Breast epithelium (tissue), 4 donors: Measurements from ENCODE around the gene INPP5E. TPM values are rescaled to one million over a fixed set of nuclear protein-coding genes. Genes with fewer than 3 reads are reported as not detected.

Experiments used
- DNase-seq, 2 donors: peaks; one replicate each; pipeline ENCODE4 v3.0.0-alpha.2; 2019; ENCODE audit warnings: low spot score in 2 of 2
- H3K27ac ChIP-seq, 2 donors: fragments of 200-600 bp; sonication (generic) in 1 of 2; one replicate each; pipeline ENCODE4 v1.5.1; 2016 to 2019; ENCODE audit warnings: mild to moderate bottlenecking in 1 of 2
- H3K27me3 ChIP-seq, 2 donors: fragments of 200-600 bp; sonication (generic) in 1 of 2; one replicate each; pipeline versions ENCODE4 v1.5.1 to v1.6.0; 2017 to 2019; ENCODE audit warnings: control low read depth in 1 of 2, mild to moderate bottlenecking in 1 of 2
- H3K36me3 ChIP-seq: fragments of 200-600 bp; one replicate; pipeline ENCODE4 v1.5.1; 2019
- H3K4me1 ChIP-seq, 2 donors: fragments of 200-600 bp; sonication (generic); one replicate each; pipeline ENCODE4 v1.5.1; 2016 to 2019; ENCODE audit warnings: control low read depth in 1 of 2
- H3K4me3 ChIP-seq, 3 donors: fragments of 200-600 bp; sonication (generic); 1 replicate in 2 of 3; 2 replicates in 1 of 3; pipeline ENCODE4 v1.5.1; 2016 to 2019; ENCODE audit warnings: mild to moderate bottlenecking in 3 of 3, moderate library complexity in 2 of 3
- H3K9me3 ChIP-seq, 2 donors: fragments of 200-600 bp; sonication (generic) in 1 of 2; one replicate each; pipeline ENCODE4 v1.5.1; 2016 to 2019; ENCODE audit warnings: control low read depth in 1 of 2
- CTCF ChIP-seq, 3 donors: fragments of 450-650 bp; IDR thresholded peaks; one replicate each; pipeline ENCODE4 v1.5.1; 2016 to 2017; ENCODE audit warnings: antibody characterized with exemption in 3 of 3, mild to moderate bottlenecking in 3 of 3, moderate library complexity in 3 of 3
- POLR2A ChIP-seq: fragments of 450-650 bp; IDR thresholded peaks from one replicate; pipeline ENCODE4 v1.6.1; 2016; ENCODE audit warnings: antibody characterized with exemption, mild to moderate bottlenecking, moderate library complexity
- POLR2AphosphoS5 ChIP-seq, 3 donors: sonication (generic); formaldehyde crosslinking; IDR thresholded peaks; one replicate each; pipeline ENCODE4 v1.6.1; 2017; ENCODE audit warnings: antibody characterized with exemption in 3 of 3
- intact Hi-C: fragments of 100-400 bp; cut with DNase I; formaldehyde crosslinking; loops from one replicate; pipeline ENCODE4 v1.15.1; 2023; ENCODE audit warnings: low total_unique reads
- total RNA-seq, 3 donors: library from RNA; depleted of rRNA; stranded (reverse); fragments of >200 nt; gene quantifications; one replicate each; pipeline ENCODE4 v1.1.0, GENCODE V29; 2016

The INPP5E gene
- total RNA-seq, 3 donors from 2014 or later, result 6.2 to 8.5 (median 8.2) TPM

DNA sequence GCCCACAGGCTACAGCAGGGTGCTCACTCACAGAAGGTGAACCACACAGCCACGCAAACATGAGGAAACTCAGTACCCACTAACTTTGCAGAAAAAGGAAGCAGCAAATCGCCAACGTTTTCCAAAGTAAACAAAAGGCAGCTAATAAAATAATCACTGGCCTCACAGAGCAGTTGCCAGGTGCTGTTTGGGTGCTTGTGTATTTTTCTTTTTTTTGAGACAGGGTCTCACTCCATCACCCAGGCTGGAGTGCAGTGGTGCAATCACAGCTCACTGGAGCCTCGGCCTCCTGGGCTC lies 43.5 kb downstream of the INPP5E start:
- H3K36me3 ChIP-seq, result peaks cover 5% of the 10 kb centered on the region
- TF ChIP-seq POLR2A, result no peak
- TF ChIP-seq CTCF (IDR thresholded peaks at IDR 0.05), result no peak
- TF ChIP-seq POLR2AphosphoS5 (IDR thresholded peaks at IDR 0.05), result no peak
- intact Hi-C loops, result no loop called here

DNA sequence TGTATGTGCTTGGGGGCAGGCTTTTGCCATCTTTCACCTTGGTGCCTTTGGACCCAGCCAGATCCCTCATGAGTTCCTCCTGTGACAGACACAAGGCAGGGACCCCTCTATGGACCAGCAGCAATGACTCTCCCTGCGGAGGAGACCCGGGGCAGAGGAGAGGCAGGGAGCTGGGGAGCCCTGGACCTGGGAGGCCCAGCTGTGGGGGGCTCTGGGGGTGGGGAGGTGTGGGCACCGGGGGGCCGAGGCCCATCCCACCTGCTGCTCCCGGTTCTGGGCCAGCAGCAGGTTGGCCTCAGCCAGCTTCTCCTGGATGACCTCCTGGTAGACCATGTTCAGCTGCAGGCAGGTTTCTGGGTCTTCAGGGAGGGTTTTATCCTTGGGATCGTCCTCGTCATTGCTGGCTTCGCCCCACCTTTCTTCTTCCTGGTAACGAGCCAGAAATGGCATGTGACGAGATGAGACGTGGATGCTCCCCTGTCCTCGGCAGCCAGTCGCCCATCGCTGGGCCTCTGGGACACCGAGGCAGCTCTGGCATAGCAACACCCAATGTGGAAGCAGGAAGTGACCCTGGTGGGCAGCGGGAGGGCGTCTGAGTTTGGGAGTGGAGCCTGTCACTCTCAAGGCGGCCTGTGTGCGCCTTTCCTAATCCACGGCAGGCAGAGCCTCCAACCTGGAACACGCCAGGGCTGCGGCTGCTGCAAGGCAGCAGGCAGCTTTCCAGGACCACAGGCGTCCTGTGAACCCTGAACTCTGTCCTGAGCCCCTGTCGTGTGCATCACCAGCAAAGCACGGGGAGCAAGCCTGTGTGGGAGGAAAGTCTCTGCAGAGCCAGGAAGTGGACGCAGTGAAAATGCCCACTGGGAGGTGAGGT lies 44.1 kb downstream of the INPP5E start:
- H3K36me3 ChIP-seq, result peaks cover 5% of the 10 kb centered on the region
- no peak overlapping the region for H3K27ac ChIP-seq
- H3K27me3 ChIP-seq, result no peaks in the 10 kb centered on the region
- peaks cover 3 to 5% of the 10 kb centered on the region in 2 donors for H3K4me1 ChIP-seq
- TF ChIP-seq CTCF (IDR thresholded peaks at IDR 0.05) (no peak), POLR2A (no peak), POLR2AphosphoS5 (IDR thresholded peaks at IDR 0.05) (no peak)
- no peak for DNase-seq
- no peaks in the 10 kb centered on the region for H3K9me3 ChIP-seq
- intact Hi-C loops, result no loop called here
- H3K4me3 ChIP-seq, result no peak overlapping the region

More for the DNA sequence above, 43.5 kb downstream of the INPP5E start:
- DNase-seq, result no peak
- H3K27ac ChIP-seq, result no peak overlapping the region
- H3K4me3 ChIP-seq, result no peak overlapping the region
- no peaks in the 10 kb centered on the region for H3K9me3 ChIP-seq
- peaks cover 4 to 5% of the 10 kb centered on the region in 2 donors for H3K4me1 ChIP-seq
- H3K27me3 ChIP-seq, result no peaks in the 10 kb centered on the region

DNA sequence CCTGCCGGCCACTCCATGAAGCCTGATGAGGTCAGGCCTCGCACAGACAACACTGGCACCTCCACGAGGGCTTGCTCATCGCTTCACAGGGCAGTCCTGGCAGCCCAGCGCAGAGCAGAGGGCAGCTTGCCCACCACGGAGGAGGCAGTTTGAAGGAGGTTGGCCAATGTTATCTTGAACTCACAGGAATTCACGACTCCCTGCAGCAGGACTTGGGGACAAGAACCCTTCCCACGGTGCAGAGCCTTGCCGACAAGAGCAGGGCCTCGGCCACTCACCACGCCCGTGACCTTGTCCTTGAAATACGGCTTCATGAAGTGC lies 44.7 kb downstream of the INPP5E start:
- no peak overlapping the region for H3K4me3 ChIP-seq
- peaks cover 0 to 5% of the 10 kb centered on the region in 2 donors for H3K4me1 ChIP-seq
- H3K27ac ChIP-seq, result no peak overlapping the region
- no peak for DNase-seq
- no peaks in the 10 kb centered on the region for H3K9me3 ChIP-seq
- TF ChIP-seq POLR2AphosphoS5 (IDR thresholded peaks at IDR 0.05), result no peak
- TF ChIP-seq CTCF (IDR thresholded peaks at IDR 0.05), result no peak
- no peak for TF ChIP-seq POLR2A
- intact Hi-C loops, result no loop called here
- H3K36me3 ChIP-seq, result peaks cover 5% of the 10 kb centered on the region
- no peaks in the 10 kb centered on the region for H3K27me3 ChIP-seq

DNA sequence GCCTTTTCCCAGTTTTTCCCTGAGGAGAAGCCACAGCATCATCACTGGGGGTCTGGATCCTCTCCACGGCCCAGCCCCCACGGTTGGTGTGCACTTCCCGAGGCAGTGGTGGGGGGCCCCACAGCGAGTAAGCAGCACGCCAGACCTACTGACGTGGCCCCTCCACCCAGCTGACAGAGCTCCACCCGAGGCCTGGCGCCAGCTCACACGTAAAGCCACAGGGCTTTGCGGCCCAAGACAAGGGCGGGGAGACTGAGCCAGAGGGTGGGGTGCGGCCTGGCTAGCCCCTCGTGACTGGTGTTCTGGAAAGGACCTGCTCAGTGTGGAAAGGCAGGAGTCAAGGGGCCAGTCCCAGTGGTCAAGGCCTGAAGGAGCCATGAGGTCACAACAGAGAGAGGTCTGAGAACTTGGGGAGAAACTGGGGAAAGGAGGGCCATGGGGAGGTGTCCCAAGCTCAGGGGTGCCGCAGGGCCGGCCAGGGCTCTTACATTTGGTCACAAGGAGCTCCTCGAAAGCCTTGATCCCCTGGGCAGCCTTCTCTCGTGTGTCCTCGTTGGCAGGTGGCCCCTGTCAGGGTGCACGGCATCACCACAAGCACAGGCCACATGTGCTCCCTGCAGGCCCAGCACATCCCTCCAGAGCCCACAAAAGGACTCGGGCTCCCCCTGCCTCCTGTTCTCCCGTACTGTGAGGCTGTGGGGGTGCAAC lies 45.2 kb downstream of the INPP5E start:
- Histone ChIP-seq H3K27me3 (no peaks in the 10 kb centered on the region), H3K36me3 (peaks cover 5% of the 10 kb centered on the region), H3K9me3 (no peaks in the 10 kb centered on the region), H3K4me1 (peaks cover 0 to 5% of the 10 kb centered on the region in 2 donors), H3K4me3 (no peak overlapping the region), H3K27ac (no peak overlapping the region)
- intact Hi-C loops, result no loop called here
- TF ChIP-seq CTCF (IDR thresholded peaks at IDR 0.05) (no peak), POLR2A (no peak), POLR2AphosphoS5 (IDR thresholded peaks at IDR 0.05) (no peak)
- DNase-seq, result no peak

GRCh38 chr9:136393531-136393930 lies 46.1 kb downstream of the INPP5E start:
- no peak for DNase-seq
- Histone ChIP-seq H3K4me1 (peaks cover 0 to 5% of the 10 kb centered on the region in 2 donors), H3K9me3 (no peaks in the 10 kb centered on the region), H3K27me3 (no peaks in the 10 kb centered on the region), H3K4me3 (no peak overlapping the region), H3K27ac (no peak overlapping the region), H3K36me3 (peaks cover 5% of the 10 kb centered on the region)
- TF ChIP-seq CTCF (IDR thresholded peaks at IDR 0.05), result no peak
- no peak for TF ChIP-seq POLR2AphosphoS5 (IDR thresholded peaks at IDR 0.05)
- TF ChIP-seq POLR2A, result no peak
- intact Hi-C loops, result no loop called here
